ENCODE results near the gene CCDC91.

GRCh38 chr12:28223858-28224257 is 33.6 kb downstream of the CCDC91 start:
- TF ChIP-seq POLR2AphosphoS5 (IDR thresholded peaks at IDR 0.05; ENCODE audit: insufficient read depth in 1 of 2, low read depth in 1 of 2) (no peak), CTCF (IDR thresholded peaks at IDR 0.05) (no peak), POLR2A (IDR thresholded peaks at IDR 0.05) (no peak)

Data from vagina (tissue), 2 donors.